Uterus (tissue), 4 donors: ENCODE results near the gene STAMBP. TPM values are rescaled to one million over a fixed set of nuclear protein-coding genes. Genes with fewer than 3 reads are reported as not detected.

Experiments
- DNase-seq, 2 donors: peaks; one replicate each; pipeline ENCODE4 v3.0.0-alpha.2; 2019 to 2020
- H3K27ac ChIP-seq, 2 donors: fragments of 200-600 bp; sonication (generic); 1 replicate in 1 of 2; 2 replicates in 1 of 2; pipeline ENCODE4 v1.5.1; 2016 to 2018
- H3K27me3 ChIP-seq, 2 donors: fragments of 200-600 bp; sonication (generic); one replicate each; pipeline ENCODE4 v1.5.1; 2018 to 2019; ENCODE audit warnings: control low read depth in 1 of 2
- H3K36me3 ChIP-seq, 2 donors: fragments of 200-600 bp; sonication (generic); one replicate each; pipeline ENCODE4 v1.5.1; 2019; ENCODE audit warnings: control low read depth in 1 of 2
- H3K4me1 ChIP-seq, 2 donors: fragments of 200-600 bp; sonication (generic); one replicate each; pipeline ENCODE4 v1.5.1; 2018 to 2019; ENCODE audit warnings: control low read depth in 1 of 2
- H3K4me3 ChIP-seq, 2 donors: fragments of 200-600 bp; sonication (generic); 1 replicate in 1 of 2; 2 replicates in 1 of 2; pipeline ENCODE4 v1.5.1; 2018 to 2019; ENCODE audit warnings: mild to moderate bottlenecking in 1 of 2
- H3K9me3 ChIP-seq, 2 donors: fragments of 200-600 bp; sonication (generic); one replicate each; pipeline ENCODE4 v1.5.1; 2019; ENCODE audit warnings: control low read depth in 1 of 2
- CTCF ChIP-seq, 4 experiments: fragments of 200-600 bp in 2 of 4; fragments of 450-650 bp in 2 of 4; sonication (generic) in 2 of 4; IDR thresholded peaks; one replicate each; pipeline ENCODE4 v1.5.1; 2016 to 2019; ENCODE audit warnings: antibody characterized with exemption in 4 of 4, mild to moderate bottlenecking in 2 of 4, moderate library complexity in 1 of 4
- POLR2A ChIP-seq, 2 donors: fragments of 450-650 bp; IDR thresholded peaks; one replicate each; pipeline ENCODE4 v1.6.1; 2016; ENCODE audit warnings: antibody characterized with exemption in 2 of 2, mild to moderate bottlenecking in 1 of 2, moderate library complexity in 1 of 2
- intact Hi-C: fragments of 100-400 bp; cut with DNase I; formaldehyde crosslinking; loops from one replicate; pipeline ENCODE4 v1.15.1; 2023; ENCODE audit warnings: low total_unique reads
- total RNA-seq, 4 donors: library from RNA; depleted of rRNA in 3 of 4; stranded (reverse); fragments of >200 nt in 3 of 4; gene quantifications; one replicate each; pipeline versions ENCODE4 v1.1.0 to v1.2.4, GENCODE V29; 2014 to 2023
- donor health status: DM: yes; HTN: yes; CAD: no.

Gene STAMBP
- total RNA-seq, 4 donors from 2014 or later: 31.8 to 115 (median 43.7) TPM

GRCh38 chr2:73852020-73852419, 23.3 kb downstream of the STAMBP start:
- no peak for TF ChIP-seq POLR2A (IDR thresholded peaks at IDR 0.05)
- TF ChIP-seq CTCF (IDR thresholded peaks at IDR 0.05): no peak
- Histone ChIP-seq H3K4me3 (no peak overlapping the region), H3K36me3 (no peaks in the 10 kb centered on the region), H3K27ac (no peak overlapping the region), H3K4me1 (no peaks in the 10 kb centered on the region), H3K9me3 (no peaks in the 10 kb centered on the region), H3K27me3 (no peaks in the 10 kb centered on the region)
- no peak for DNase-seq
- intact Hi-C loops: no loop called here

- TF ChIP-seq POLR2A (IDR thresholded peaks at IDR 0.05) (no peak), CTCF (IDR thresholded peaks at IDR 0.05) (no peak)
- no peaks in the 10 kb centered on the region for H3K36me3 ChIP-seq
These were observed 26.8 kb downstream of the STAMBP start for GRCh38 chr2:73855526-73855925.

GRCh38 chr2:73856214-73856613, 27.5 kb downstream of the STAMBP start:
- no peak overlapping the region for H3K4me3 ChIP-seq
- TF ChIP-seq CTCF (IDR thresholded peaks at IDR 0.05) (no peak), POLR2A (IDR thresholded peaks at IDR 0.05) (no peak)
- H3K27ac ChIP-seq: no peak overlapping the region
- no peaks in the 10 kb centered on the region for H3K36me3 ChIP-seq
- intact Hi-C loops: no loop called here
- no peak for DNase-seq
- no peaks in the 10 kb centered on the region for H3K27me3 ChIP-seq
- no peaks in the 10 kb centered on the region for H3K9me3 ChIP-seq
- no peaks in the 10 kb centered on the region for H3K4me1 ChIP-seq

More at GRCh38 chr2:73855526-73855925, 26.8 kb downstream of the STAMBP start:
- Histone ChIP-seq H3K4me3 (no peak overlapping the region), H3K27me3 (no peaks in the 10 kb centered on the region), H3K9me3 (no peaks in the 10 kb centered on the region), H3K4me1 (no peaks in the 10 kb centered on the region), H3K27ac (no peak overlapping the region)
- DNase-seq: no peak
- intact Hi-C loops: no loop called here

- intact Hi-C loops: no loop called here
- Histone ChIP-seq H3K27ac (peak overlapping the region in 1 of 2 donors; percentile 26), H3K4me1 (no peaks in the 10 kb centered on the region), H3K4me3 (no peak overlapping the region), H3K36me3 (no peaks in the 10 kb centered on the region), H3K27me3 (no peaks in the 10 kb centered on the region), H3K9me3 (no peaks in the 10 kb centered on the region)
- no peak for DNase-seq
- TF ChIP-seq CTCF (IDR thresholded peaks at IDR 0.05): no peak
- TF ChIP-seq POLR2A (IDR thresholded peaks at IDR 0.05): no peak
These were observed 31.2 kb downstream of the STAMBP start for GRCh38 chr2:73859721-73860586.

GRCh38 chr2:73862987-73863386, 34.2 kb downstream of the STAMBP start:
- no peaks in the 10 kb centered on the region for H3K4me1 ChIP-seq
- H3K27ac ChIP-seq: no peak overlapping the region
- no peaks in the 10 kb centered on the region for H3K36me3 ChIP-seq
- H3K27me3 ChIP-seq: no peaks in the 10 kb centered on the region
- no peak overlapping the region for H3K4me3 ChIP-seq
- intact Hi-C loops: no loop called here
- no peak for DNase-seq
- H3K9me3 ChIP-seq: no peaks in the 10 kb centered on the region
- TF ChIP-seq CTCF (IDR thresholded peaks at IDR 0.05) (no peak), POLR2A (IDR thresholded peaks at IDR 0.05) (no peak)
